Measurements from ENCODE around the gene TFAP2A. TPM values are rescaled to one million over a fixed set of nuclear protein-coding genes. Genes with fewer than 3 reads are reported as not detected.
A peak's percentile ranks its signal among the peaks of the same experiment; 100 is the strongest.

Gene TFAP2A
- total and polyA plus RNA-seq, 4 donors, result 0.23 to 0.63 (median 0.38) TPM; not detected in 1

DNA sequence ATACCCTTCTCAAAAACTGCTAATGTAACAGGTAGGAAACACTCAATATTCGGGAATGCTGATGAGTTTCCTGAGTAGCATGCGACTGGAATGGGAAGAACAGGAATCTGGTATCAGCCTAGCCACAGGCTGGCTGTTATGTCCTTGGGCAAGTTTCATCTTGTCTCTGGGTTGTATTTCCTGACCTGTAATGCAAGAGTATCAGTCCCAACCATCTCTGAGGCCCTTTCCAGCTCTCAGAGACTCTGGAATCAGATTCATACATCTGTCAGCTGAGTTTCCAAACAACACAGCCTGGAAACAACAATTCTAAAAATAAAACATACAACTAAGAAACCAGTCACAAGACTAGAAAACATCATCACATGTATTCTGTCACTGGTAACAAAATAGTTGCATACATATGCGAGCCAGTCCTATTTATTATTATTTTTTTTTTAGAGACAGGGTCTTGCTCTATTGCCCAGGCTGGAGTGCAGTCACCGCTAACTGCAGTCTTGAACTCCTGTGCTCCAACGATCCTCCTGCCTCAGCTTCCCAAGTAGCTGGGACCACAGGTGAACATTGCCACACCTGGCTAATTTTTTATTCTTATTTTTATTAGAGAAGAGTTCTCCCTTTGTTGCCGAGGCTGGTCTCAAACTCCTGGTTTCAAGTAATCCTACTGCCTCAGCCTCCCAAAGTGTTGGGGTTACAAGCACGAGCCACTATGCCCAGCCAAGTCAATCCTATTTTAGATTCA lies 16.7 kb upstream of the TFAP2A start:
- Histone ChIP-seq H3K27me3 (ENCODE audit: control insufficient read depth in 1 of 2, insufficient read depth in 2 of 2, low read length in 1 of 2) (no peaks in the 10 kb centered on the region), H3K27ac (ENCODE audit: low read depth in 1 of 2, low read length in 2 of 2) (no peak overlapping the region), H3K36me3 (ENCODE audit: control insufficient read depth in 1 of 2, insufficient read depth in 2 of 2, low read length in 1 of 2) (no peaks in the 10 kb centered on the region), H3K9me3 (ENCODE audit: control insufficient read depth, low read length) (no peaks in the 10 kb centered on the region), H3K4me1 (ENCODE audit: control insufficient read depth in 1 of 2, insufficient read depth in 2 of 2, low read length in 2 of 2) (no peaks in the 10 kb centered on the region), H3K4me3 (ENCODE audit: low read length in 2 of 2) (no peak overlapping the region)
- DNase-seq (no peak), ATAC-seq (ENCODE audit: low FRiP score) (no peak)
- WGBS, 2 donors, result 79 to 81% methylated on average over 7 of the region's 7 CpGs
- intact Hi-C loops (cut with DNase I), result loop anchor here (5.0 to 10.0 kb wide), 2 partner anchors 407 to 1449 kb away; no protein-coding TSS in a partner anchor

DNA sequence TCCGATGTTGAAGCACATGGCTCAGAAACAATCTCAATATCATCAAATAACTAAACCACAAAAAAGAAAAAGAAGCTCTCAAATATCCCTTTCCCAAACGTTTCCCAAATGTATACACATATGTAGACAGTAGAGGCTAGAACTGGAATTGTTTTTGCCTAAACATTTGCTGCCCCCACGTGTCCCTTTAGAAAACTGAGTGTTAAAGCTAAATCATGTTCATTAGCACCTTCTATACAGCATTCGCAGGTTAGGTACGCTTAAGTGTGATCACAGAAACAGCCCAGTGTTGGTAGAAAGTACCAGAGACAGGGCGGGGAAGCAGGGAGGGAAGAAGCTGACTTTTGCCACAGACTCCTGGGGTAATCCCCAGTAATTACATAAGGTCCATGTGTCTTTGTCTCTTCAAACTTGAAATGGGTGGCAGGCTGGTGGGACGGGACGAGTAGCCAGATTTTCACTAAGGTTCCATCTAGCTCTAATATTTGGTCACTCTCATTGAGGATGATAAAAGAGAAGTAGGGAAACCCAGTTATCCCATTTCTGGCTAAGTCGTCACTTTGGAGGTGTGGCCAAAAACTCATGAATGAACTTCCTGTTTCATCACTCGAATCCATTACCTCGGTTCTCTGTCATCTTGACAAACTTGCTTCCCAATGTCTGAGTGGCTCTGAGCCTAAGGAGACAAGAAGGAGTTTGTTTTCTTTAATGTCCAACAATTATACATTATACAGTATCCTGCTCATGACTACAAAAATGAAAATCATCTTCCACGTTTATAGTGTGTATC lies 15.0 kb upstream of the TFAP2A start:
- H3K36me3 ChIP-seq (ENCODE audit: control insufficient read depth in 1 of 2, insufficient read depth in 2 of 2, low read length in 1 of 2), result no peaks in the 10 kb centered on the region
- intact Hi-C loops (cut with DNase I), result loop anchor here (5.0 to 10.0 kb wide), 2 partner anchors 405 to 1448 kb away; no protein-coding TSS in a partner anchor
- no peak for ATAC-seq (ENCODE audit: low FRiP score)
- no peak overlapping the region for H3K4me3 ChIP-seq (ENCODE audit: low read length in 2 of 2)
- WGBS, 2 donors, result 25% methylated on average over 12 of the region's 12 CpGs
- H3K27me3 ChIP-seq (ENCODE audit: control insufficient read depth in 1 of 2, insufficient read depth in 2 of 2, low read length in 1 of 2), result no peaks in the 10 kb centered on the region
- H3K27ac ChIP-seq (ENCODE audit: low read depth in 1 of 2, low read length in 2 of 2), result no peak overlapping the region
- H3K4me1 ChIP-seq (ENCODE audit: control insufficient read depth in 1 of 2, insufficient read depth in 2 of 2, low read length in 2 of 2), result no peaks in the 10 kb centered on the region
- no peaks in the 10 kb centered on the region for H3K9me3 ChIP-seq (ENCODE audit: control insufficient read depth, low read length)
- no peak for DNase-seq

DNA sequence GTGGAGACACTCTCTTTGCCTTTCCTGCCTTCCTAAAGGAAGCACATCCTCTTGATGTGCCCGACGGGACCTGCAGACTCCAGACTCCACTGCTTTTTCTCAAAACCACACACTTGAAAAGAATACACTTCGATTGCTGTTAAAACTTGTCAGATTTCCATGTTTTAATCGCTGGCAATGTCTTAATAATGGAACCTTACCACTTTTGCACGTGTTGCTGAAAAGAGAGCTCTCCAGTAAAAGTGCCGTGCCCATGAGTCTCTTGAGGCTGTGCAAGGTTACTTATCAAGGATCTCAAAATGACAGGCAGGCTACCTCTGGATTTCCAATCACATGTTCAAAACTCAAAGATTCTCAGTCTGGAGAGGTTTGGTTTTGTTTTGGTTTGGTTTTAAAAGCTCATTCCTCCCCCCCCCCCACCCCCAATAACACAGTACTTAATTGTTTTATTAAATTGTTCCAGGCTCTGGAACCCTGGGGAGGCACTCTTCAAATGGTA lies 12.0 kb upstream of the TFAP2A start:
- no peaks in the 10 kb centered on the region for H3K36me3 ChIP-seq (ENCODE audit: control insufficient read depth in 1 of 2, insufficient read depth in 2 of 2, low read length in 1 of 2)
- H3K27me3 ChIP-seq (ENCODE audit: control insufficient read depth in 1 of 2, insufficient read depth in 2 of 2, low read length in 1 of 2), result no peaks in the 10 kb centered on the region
- no peaks in the 10 kb centered on the region for H3K9me3 ChIP-seq (ENCODE audit: control insufficient read depth, low read length)
- intact Hi-C loops (cut with DNase I), result no loop called here
- H3K4me3 ChIP-seq (ENCODE audit: low read length in 2 of 2), result peak overlapping the region; percentile 42 to 43
- H3K27ac ChIP-seq (ENCODE audit: low read depth in 1 of 2, low read length in 2 of 2), result no peak overlapping the region
- 34 to 37% methylated on average over 6 of the region's 6 CpGs for WGBS, 2 donors
- ATAC-seq (ENCODE audit: low FRiP score) (no peak), DNase-seq (no peak)
- no peaks in the 10 kb centered on the region for H3K4me1 ChIP-seq (ENCODE audit: control insufficient read depth in 1 of 2, insufficient read depth in 2 of 2, low read length in 2 of 2)

DNA sequence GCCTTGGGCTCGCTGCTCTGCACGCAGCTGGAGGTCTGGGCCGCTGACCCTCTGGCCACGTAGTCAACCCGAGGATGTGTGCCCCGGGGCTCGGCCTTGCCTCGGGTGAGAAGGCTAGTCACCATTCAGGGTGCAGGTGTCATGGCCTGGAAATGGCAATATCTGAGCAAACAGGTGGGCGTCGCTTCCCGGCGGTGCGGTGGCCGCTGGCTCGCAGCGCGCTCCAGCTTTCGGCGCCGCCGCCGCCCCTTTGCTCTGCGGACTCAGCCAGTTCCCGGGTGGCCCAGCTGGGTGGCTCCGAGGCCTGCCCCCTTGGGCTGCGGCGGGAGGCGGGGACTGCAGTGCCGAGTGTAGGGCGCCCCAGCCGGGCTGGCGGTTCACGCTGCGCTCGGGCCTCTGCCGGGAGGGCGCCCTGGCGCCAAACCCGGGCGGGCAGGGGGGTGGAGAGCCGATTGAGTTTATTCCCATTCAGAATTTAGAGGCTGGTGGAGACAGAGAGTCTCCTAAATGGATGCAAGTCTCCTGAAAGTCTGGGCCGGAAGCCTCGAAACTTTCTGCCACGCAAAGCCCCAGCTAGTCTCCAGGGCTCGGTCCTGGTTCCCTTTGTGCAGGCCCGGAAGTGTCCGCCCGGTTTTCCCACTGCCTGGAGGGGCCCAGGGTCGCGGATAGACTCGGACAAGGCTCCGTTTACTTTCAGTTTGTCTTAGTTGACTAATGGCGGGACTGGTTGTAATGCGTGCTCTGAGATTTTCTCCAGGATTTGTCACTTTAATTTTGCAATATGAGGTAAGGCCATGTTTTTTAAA lies 11.3 kb upstream of the TFAP2A start:
- intact Hi-C loops (cut with DNase I), result no loop called here
- Histone ChIP-seq H3K27me3 (ENCODE audit: control insufficient read depth in 1 of 2, insufficient read depth in 2 of 2, low read length in 1 of 2) (no peaks in the 10 kb centered on the region), H3K27ac (ENCODE audit: low read depth in 1 of 2, low read length in 2 of 2) (no peak overlapping the region), H3K4me3 (ENCODE audit: low read length in 2 of 2) (peak overlapping the region; percentile 42 to 43), H3K4me1 (ENCODE audit: control insufficient read depth in 1 of 2, insufficient read depth in 2 of 2, low read length in 2 of 2) (no peaks in the 10 kb centered on the region), H3K9me3 (ENCODE audit: control insufficient read depth, low read length) (no peaks in the 10 kb centered on the region), H3K36me3 (ENCODE audit: control insufficient read depth in 1 of 2, insufficient read depth in 2 of 2, low read length in 1 of 2) (no peaks in the 10 kb centered on the region)
- peak; percentile 71 for ATAC-seq (ENCODE audit: low FRiP score)
- 2% methylated on average over 48 to 54 of the region's 54 CpGs for WGBS, 2 donors
- DNase-seq, result peak in 1 of 2 donors; percentile 81

DNA sequence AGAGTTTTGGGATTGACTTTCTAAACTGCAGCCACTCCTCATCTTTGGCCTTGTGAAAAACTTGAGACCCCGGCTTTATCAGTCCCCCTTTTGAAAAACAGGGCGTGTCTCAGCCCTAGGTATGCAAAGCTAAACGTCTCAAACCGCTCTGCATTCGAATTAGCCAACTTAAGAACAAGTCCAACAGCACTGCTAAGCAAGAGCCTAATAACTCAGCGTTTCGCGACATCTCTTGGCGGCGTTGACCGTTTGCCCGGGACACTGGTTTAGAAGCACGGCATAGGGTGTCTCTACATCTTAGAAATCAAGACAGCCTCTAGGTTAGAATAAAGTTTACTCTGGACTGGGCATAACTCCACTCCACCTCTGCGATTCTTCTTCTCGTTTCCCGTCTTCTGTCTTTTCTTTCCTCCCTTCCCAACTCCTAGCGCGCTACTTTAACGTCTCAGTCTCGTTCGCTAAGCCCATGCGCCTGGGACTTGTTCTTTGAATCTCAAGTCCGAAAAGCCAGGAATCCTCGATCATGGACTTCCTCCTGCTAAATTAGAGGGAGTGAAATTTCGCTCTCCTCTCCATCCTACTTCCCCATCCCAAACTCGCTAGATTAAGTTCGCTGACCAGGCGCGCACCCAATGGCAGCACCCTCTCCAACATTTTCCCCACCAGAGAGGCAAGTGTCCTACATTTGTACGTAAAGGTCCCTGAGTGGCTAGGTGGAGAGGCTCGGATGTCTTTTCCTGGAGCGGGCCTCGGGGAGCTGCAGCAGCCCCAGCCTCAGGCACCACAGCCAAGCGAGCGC lies 10.5 kb upstream of the TFAP2A start:
- WGBS, 2 donors, result 4% methylated on average over 35 of the region's 35 CpGs
- Histone ChIP-seq H3K36me3 (ENCODE audit: control insufficient read depth in 1 of 2, insufficient read depth in 2 of 2, low read length in 1 of 2) (no peaks in the 10 kb centered on the region), H3K27ac (ENCODE audit: low read depth in 1 of 2, low read length in 2 of 2) (no peak overlapping the region), H3K9me3 (ENCODE audit: control insufficient read depth, low read length) (no peaks in the 10 kb centered on the region), H3K4me1 (ENCODE audit: control insufficient read depth in 1 of 2, insufficient read depth in 2 of 2, low read length in 2 of 2) (no peaks in the 10 kb centered on the region), H3K4me3 (ENCODE audit: low read length in 2 of 2) (peak overlapping the region in 1 of 2 donors; percentile 43), H3K27me3 (ENCODE audit: control insufficient read depth in 1 of 2, insufficient read depth in 2 of 2, low read length in 1 of 2) (no peaks in the 10 kb centered on the region)
- no peak for DNase-seq
- intact Hi-C loops (cut with DNase I), result no loop called here
- no peak for ATAC-seq (ENCODE audit: low FRiP score)

DNA sequence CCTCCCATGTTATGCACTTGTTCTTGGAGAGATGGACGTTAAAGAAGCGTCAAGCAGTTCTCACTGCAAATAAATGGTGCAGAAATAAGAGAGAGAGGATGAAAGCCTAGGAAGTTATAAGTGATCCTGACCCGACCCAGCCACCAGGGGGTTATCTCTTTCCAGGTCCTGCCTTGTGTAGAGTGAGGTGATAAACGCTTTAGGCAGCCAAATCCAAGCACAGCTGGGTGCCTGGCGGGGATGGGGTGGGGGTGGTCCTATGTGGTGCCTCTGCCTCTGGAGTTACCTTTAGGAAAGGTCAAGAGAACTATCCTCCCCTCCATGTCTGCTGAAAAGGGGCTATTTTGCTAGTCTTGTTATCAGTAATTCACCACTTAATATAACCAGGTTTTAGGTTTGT lies 9.2 kb upstream of the TFAP2A start:
- 9 to 30% methylated on average over 5 of the region's 5 CpGs for whole genome bisulfite sequencing, 2 donors
- DNase-seq (no peak), ATAC-seq (ENCODE audit: low FRiP score) (no peak)
- no peak overlapping the region for H3K27ac ChIP-seq (ENCODE audit: low read depth in 1 of 2, low read length in 2 of 2)
- no peak overlapping the region for H3K4me3 ChIP-seq (ENCODE audit: low read length in 2 of 2)
- intact Hi-C loops (cut with DNase I), result no loop called here
- H3K36me3 ChIP-seq (ENCODE audit: control insufficient read depth in 1 of 2, insufficient read depth in 2 of 2, low read length in 1 of 2), result no peaks in the 10 kb centered on the region
- H3K27me3 ChIP-seq (ENCODE audit: control insufficient read depth in 1 of 2, insufficient read depth in 2 of 2, low read length in 1 of 2), result no peaks in the 10 kb centered on the region
- H3K9me3 ChIP-seq (ENCODE audit: control insufficient read depth, low read length), result no peaks in the 10 kb centered on the region
- H3K4me1 ChIP-seq (ENCODE audit: control insufficient read depth in 1 of 2, insufficient read depth in 2 of 2, low read length in 2 of 2), result no peaks in the 10 kb centered on the region

DNA sequence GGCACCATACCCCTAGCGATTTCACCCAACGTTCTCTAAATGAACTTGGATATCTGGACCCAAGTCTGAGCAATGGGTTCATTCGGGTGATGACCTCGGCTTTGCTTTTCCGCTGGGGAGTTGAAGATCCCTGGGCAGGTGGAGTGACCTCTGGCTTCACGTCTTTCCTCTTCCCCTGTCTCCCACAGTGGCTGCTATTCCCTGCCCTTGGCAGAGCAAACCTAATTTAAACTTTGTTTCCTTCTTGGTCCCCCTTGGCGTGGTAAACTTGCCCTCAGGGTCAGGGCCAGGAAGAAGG lies 7.8 kb upstream of the TFAP2A start:
- H3K9me3 ChIP-seq (ENCODE audit: control insufficient read depth, low read length), result no peaks in the 10 kb centered on the region
- no peaks in the 10 kb centered on the region for H3K4me1 ChIP-seq (ENCODE audit: control insufficient read depth in 1 of 2, insufficient read depth in 2 of 2, low read length in 2 of 2)
- no peak overlapping the region for H3K27ac ChIP-seq (ENCODE audit: low read depth in 1 of 2, low read length in 2 of 2)
- DNase-seq (no peak), ATAC-seq (ENCODE audit: low FRiP score) (no peak)
- WGBS, 2 donors, result 25 to 43% methylated on average over 7 of the region's 7 CpGs
- H3K4me3 ChIP-seq (ENCODE audit: low read length in 2 of 2), result no peak overlapping the region
- no peaks in the 10 kb centered on the region for H3K27me3 ChIP-seq (ENCODE audit: control insufficient read depth in 1 of 2, insufficient read depth in 2 of 2, low read length in 1 of 2)
- intact Hi-C loops (cut with DNase I), result no loop called here
- no peaks in the 10 kb centered on the region for H3K36me3 ChIP-seq (ENCODE audit: control insufficient read depth in 1 of 2, insufficient read depth in 2 of 2, low read length in 1 of 2)
